Ascending aorta (tissue), 2 donors: ENCODE data around the gene APC. TPM values are rescaled to one million over a fixed set of nuclear protein-coding genes. Genes with fewer than 3 reads are reported as not detected.

Experiments
- DNase-seq, 2 donors: peaks; one replicate each; pipeline ENCODE4 v3.0.0-alpha.2; 2019; ENCODE audit warnings: low spot score in 2 of 2
- H3K27ac ChIP-seq, 2 donors: fragments of 200-600 bp; sonication (generic); one replicate each; pipeline ENCODE4 v1.5.1; 2016 to 2017; ENCODE audit warnings: mild to moderate bottlenecking in 1 of 2
- H3K27me3 ChIP-seq: fragments of 200-600 bp; sonication (generic); one replicate; pipeline ENCODE4 v1.5.1; 2017
- H3K36me3 ChIP-seq, 2 donors: fragments of 200-600 bp; sonication (generic); one replicate each; pipeline ENCODE4 v1.5.1; 2016
- H3K4me1 ChIP-seq, 2 donors: fragments of 200-600 bp; sonication (generic); one replicate each; pipeline ENCODE4 v1.5.1; 2016 to 2017; ENCODE audit warnings: mild to moderate bottlenecking in 1 of 2
- H3K4me3 ChIP-seq, 2 donors: fragments of 200-600 bp; sonication (generic); one replicate each; pipeline ENCODE4 v1.5.1; 2016 to 2017; ENCODE audit warnings: mild to moderate bottlenecking in 1 of 2
- H3K9me3 ChIP-seq, 2 donors: fragments of 200-600 bp; sonication (generic); one replicate each; pipeline ENCODE4 v1.5.1; 2016
- intact Hi-C: fragments of 100-400 bp; cut with DNase I; formaldehyde crosslinking; loops from one replicate; pipeline ENCODE4 v1.15.1; 2023
- total RNA-seq: library from RNA; depleted of rRNA; stranded (reverse); fragments of >200 nt; gene quantifications from one replicate; pipeline ENCODE4 v1.1.0, GENCODE V29; 2016
- TF ChIP-seq, protein P1 (sequence below), 3 experiments: fragments of 200-600 bp in 2 of 3; fragments of 450-650 bp in 1 of 3; sonication (generic) in 2 of 3; IDR thresholded peaks; one replicate each; pipeline ENCODE4 v1.5.1; 2016 to 2019; ENCODE audit warnings: antibody characterized with exemption in 3 of 3, mild to moderate bottlenecking in 1 of 3, moderate library complexity in 1 of 3

APC gene
- total RNA-seq, 1 donor from 2014 or later: 197 TPM

DNA sequence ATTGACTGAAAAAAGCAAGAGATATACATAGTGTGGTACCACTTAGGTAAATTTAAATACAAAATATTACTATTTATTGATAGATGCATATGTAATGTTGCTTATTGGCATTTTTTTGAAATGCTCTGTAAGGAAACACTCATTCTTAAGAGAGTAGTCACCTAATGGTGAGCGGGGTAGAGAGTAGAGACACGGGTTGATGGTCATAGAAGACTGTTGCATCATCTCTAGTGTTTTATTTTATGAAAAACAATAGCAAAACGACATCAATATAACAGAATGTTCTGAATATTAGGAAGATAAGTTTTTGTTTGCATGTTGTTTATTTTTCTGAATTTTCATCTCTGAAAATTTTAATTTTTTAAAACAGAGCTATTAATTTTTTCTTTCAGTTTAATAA, 127.4 kb downstream of the APC start:
- Histone ChIP-seq H3K9me3 (no peaks in the 10 kb centered on the region), H3K27me3 (no peaks in the 10 kb centered on the region), H3K36me3 (peaks cover 36 to 63% of the 10 kb centered on the region in 2 donors), H3K4me1 (peaks cover 0 to 14% of the 10 kb centered on the region in 2 donors), H3K4me3 (no peak overlapping the region), H3K27ac (no peak overlapping the region)
- intact Hi-C loops: loop anchor here (10.0 kb wide), 1 partner anchor 180 kb away; no protein-coding TSS in a partner anchor
- no peak for DNase-seq
- TF ChIP-seq, protein P1, sequence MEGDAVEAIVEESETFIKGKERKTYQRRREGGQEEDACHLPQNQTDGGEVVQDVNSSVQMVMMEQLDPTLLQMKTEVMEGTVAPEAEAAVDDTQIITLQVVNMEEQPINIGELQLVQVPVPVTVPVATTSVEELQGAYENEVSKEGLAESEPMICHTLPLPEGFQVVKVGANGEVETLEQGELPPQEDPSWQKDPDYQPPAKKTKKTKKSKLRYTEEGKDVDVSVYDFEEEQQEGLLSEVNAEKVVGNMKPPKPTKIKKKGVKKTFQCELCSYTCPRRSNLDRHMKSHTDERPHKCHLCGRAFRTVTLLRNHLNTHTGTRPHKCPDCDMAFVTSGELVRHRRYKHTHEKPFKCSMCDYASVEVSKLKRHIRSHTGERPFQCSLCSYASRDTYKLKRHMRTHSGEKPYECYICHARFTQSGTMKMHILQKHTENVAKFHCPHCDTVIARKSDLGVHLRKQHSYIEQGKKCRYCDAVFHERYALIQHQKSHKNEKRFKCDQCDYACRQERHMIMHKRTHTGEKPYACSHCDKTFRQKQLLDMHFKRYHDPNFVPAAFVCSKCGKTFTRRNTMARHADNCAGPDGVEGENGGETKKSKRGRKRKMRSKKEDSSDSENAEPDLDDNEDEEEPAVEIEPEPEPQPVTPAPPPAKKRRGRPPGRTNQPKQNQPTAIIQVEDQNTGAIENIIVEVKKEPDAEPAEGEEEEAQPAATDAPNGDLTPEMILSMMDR (IDR thresholded peaks at IDR 0.05): no peak

DNA sequence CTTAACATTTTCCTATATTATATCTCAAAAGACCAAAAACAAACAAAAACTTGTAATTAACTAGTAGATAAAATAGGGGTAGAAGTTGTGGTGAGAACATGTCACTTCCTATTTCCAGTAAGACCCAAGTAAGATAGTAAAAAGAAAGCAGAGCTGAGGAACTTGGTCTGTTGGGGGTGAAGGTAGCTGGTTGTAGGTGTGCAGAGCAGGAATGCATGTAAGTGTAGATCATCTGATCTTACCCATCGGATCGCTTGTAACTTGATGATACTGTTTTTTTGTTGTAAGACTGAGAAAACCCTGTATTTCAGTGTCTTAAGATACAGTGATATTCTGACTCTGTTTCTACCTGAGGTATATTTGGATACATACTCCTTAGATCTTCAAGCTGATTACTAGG, 129.1 kb downstream of the APC start:
- no peak overlapping the region for H3K27ac ChIP-seq
- TF ChIP-seq, protein P1 (IDR thresholded peaks at IDR 0.05): no peak
- no peak for DNase-seq
- H3K27me3 ChIP-seq: no peaks in the 10 kb centered on the region
- H3K36me3 ChIP-seq: peaks cover 36 to 71% of the 10 kb centered on the region in 2 donors
- intact Hi-C loops: loop anchor here (10.0 kb wide), 1 partner anchor 182 kb away; no protein-coding TSS in a partner anchor
- no peak overlapping the region for H3K4me3 ChIP-seq
- H3K9me3 ChIP-seq: no peaks in the 10 kb centered on the region
- peaks cover 0 to 9% of the 10 kb centered on the region in 2 donors for H3K4me1 ChIP-seq

DNA sequence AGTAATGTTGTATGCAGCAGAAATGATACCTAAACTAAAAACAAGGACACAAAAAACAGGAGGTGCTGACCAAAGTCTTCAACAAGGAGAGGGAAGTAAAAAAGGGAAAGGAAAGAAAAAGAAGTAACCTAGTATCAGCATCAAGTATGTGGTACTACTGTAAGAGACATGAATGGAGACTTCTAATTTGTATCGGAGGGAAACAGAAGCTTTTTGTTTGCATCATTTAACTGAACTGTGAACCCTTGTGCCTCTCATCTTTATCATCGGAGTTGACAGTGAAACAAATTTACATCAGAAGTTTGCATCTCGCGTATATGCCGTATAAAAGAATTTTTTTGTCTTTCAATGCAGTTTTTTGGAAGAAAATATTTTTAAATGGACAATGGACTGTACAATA, 129.7 kb downstream of the APC start:
- intact Hi-C loops: loop anchor here (10.0 kb wide), 1 partner anchor 183 kb away; no protein-coding TSS in a partner anchor
- peaks cover 36 to 71% of the 10 kb centered on the region in 2 donors for H3K36me3 ChIP-seq

DNA sequence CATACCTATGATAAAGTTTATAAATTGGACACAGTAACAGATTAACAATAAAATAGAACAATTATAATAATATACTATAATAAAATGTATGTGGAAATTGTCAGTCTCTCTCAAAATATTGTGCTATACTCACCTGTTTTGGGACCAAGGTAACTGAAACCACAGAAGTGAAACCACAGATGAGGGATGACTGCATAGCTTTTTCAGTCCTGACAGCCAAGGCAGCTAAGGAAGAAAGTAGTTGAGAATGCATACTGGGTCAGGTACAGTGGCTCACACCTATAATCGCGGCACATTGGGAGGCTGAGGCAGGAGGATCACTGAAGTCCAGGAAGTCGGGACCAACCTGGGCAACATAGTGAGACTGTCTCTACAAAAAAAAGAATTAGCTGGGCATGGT, 132.3 kb downstream of the APC start:
- Histone ChIP-seq H3K36me3 (peaks cover 36 to 60% of the 10 kb centered on the region in 2 donors), H3K4me3 (no peak overlapping the region), H3K9me3 (no peaks in the 10 kb centered on the region), H3K4me1 (no peaks in the 10 kb centered on the region), H3K27me3 (no peaks in the 10 kb centered on the region), H3K27ac (no peak overlapping the region)
- intact Hi-C loops: loop anchor here (10.0 kb wide), 1 partner anchor 185 kb away; no protein-coding TSS in a partner anchor
- TF ChIP-seq, protein P1 (IDR thresholded peaks at IDR 0.05): no peak
- DNase-seq: no peak

More for the DNA sequence above, 129.7 kb downstream of the APC start:
- Histone ChIP-seq H3K27ac (no peak overlapping the region), H3K4me3 (no peak overlapping the region), H3K4me1 (peaks cover 0 to 3% of the 10 kb centered on the region in 2 donors), H3K27me3 (no peaks in the 10 kb centered on the region), H3K9me3 (no peaks in the 10 kb centered on the region)
- TF ChIP-seq, protein P1 (IDR thresholded peaks at IDR 0.05): no peak
- DNase-seq: no peak

DNA sequence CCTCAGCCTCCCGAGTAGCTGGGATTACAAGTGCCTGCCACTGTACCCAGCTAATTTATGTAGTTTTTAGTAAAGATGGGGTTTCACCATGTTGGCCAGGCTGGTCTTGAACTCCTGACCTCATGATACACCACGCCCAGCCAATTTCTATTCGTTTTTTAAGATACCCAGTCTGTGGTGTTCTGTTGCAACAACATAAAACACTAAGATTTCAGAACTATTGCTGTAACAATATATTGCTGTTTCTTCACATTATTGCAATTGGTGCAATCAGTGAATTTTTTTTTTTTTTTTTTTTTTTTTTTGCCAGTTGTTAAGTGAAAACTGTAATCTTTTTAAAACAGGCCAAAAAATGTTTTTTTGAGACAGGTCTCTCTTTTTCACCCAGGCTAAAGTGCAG, 133.3 kb downstream of the APC start:
- DNase-seq: no peak
- Histone ChIP-seq H3K27ac (no peak overlapping the region), H3K9me3 (no peaks in the 10 kb centered on the region), H3K36me3 (peaks cover 36 to 50% of the 10 kb centered on the region in 2 donors), H3K4me1 (no peaks in the 10 kb centered on the region), H3K4me3 (no peak overlapping the region), H3K27me3 (no peaks in the 10 kb centered on the region)
- intact Hi-C loops: no loop called here
- TF ChIP-seq, protein P1 (IDR thresholded peaks at IDR 0.05): no peak

DNA sequence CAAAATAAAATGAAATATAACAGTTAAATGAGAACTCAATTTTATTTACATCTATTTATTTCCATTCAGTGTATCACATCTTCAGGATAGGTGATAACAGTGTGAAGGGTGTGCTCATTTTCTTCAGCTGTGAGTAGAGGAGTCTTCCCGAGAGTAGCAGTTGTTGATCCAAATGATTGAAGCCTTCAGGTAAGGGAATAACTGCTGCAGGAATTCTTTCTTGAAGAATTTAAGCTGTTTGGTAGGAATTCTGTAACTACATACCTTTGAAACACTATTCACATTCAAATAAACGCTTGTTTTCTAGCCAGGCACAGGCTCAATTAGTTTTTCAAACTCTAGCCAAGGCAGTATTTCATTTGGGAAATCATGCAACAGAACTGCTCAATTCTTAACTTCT, 138.7 kb downstream of the APC start:
- intact Hi-C loops: no loop called here
- H3K27me3 ChIP-seq: no peaks in the 10 kb centered on the region
- TF ChIP-seq, protein P1 (IDR thresholded peaks at IDR 0.05): no peak
- H3K9me3 ChIP-seq: no peaks in the 10 kb centered on the region
- no peaks in the 10 kb centered on the region for H3K4me1 ChIP-seq
- DNase-seq: no peak
- H3K4me3 ChIP-seq: no peak overlapping the region
- no peak overlapping the region for H3K27ac ChIP-seq
- H3K36me3 ChIP-seq: peaks cover 11 to 34% of the 10 kb centered on the region in 2 donors
